Measurements from ENCODE around the gene C1R.

C1R gene

GRCh38 chr12:7114851-7115250 is 22.6 kb upstream of the C1R start:
- TF ChIP-seq REST (IDR thresholded peaks at IDR 0.05; ENCODE audit: insufficient read depth in 1 of 2, low read depth in 2 of 2, low read length in 2 of 2) = no peak
- no peak for TF ChIP-seq TAF1 (IDR thresholded peaks at IDR 0.05; ENCODE audit: borderline replicate concordance, insufficient read depth, low read length)
- no peak for TF ChIP-seq POLR2AphosphoS5 (IDR thresholded peaks at IDR 0.05; ENCODE audit: low read depth, low read length)
- TF ChIP-seq SIN3A (IDR thresholded peaks at IDR 0.05; ENCODE audit: borderline replicate concordance, insufficient read depth, low read length) = no peak
- TF ChIP-seq FOXP2 (optimal IDR thresholded peaks at IDR 0.05; ENCODE audit: borderline replicate concordance, extremely low read depth, extremely low read length, insufficient read depth) = no peak

GRCh38 chr12:7114008-7114407 is 21.8 kb upstream of the C1R start:
- TF ChIP-seq REST (IDR thresholded peaks at IDR 0.05; ENCODE audit: insufficient read depth in 1 of 2, low read depth in 2 of 2, low read length in 2 of 2) (no peak), TAF1 (IDR thresholded peaks at IDR 0.05; ENCODE audit: borderline replicate concordance, insufficient read depth, low read length) (no peak), POLR2AphosphoS5 (IDR thresholded peaks at IDR 0.05; ENCODE audit: low read depth, low read length) (no peak), SIN3A (IDR thresholded peaks at IDR 0.05; ENCODE audit: borderline replicate concordance, insufficient read depth, low read length) (no peak), FOXP2 (optimal IDR thresholded peaks at IDR 0.05; ENCODE audit: borderline replicate concordance, extremely low read depth, extremely low read length, insufficient read depth) (no peak)

GRCh38 chr12:7113389-7113871 is 21.2 kb upstream of the C1R start:
- TF ChIP-seq TAF1 (IDR thresholded peaks at IDR 0.05; ENCODE audit: borderline replicate concordance, insufficient read depth, low read length) = no peak
- TF ChIP-seq REST (IDR thresholded peaks at IDR 0.05; ENCODE audit: insufficient read depth in 1 of 2, low read depth in 2 of 2, low read length in 2 of 2) = no peak
- TF ChIP-seq SIN3A (IDR thresholded peaks at IDR 0.05; ENCODE audit: borderline replicate concordance, insufficient read depth, low read length) = no peak
- TF ChIP-seq POLR2AphosphoS5 (IDR thresholded peaks at IDR 0.05; ENCODE audit: low read depth, low read length) = no peak
- TF ChIP-seq FOXP2 (optimal IDR thresholded peaks at IDR 0.05; ENCODE audit: borderline replicate concordance, extremely low read depth, extremely low read length, insufficient read depth) = no peak

- TF ChIP-seq TAF1 (IDR thresholded peaks at IDR 0.05; ENCODE audit: borderline replicate concordance, insufficient read depth, low read length) = no peak
- TF ChIP-seq FOXP2 (optimal IDR thresholded peaks at IDR 0.05; ENCODE audit: borderline replicate concordance, extremely low read depth, extremely low read length, insufficient read depth) = no peak
- no peak for TF ChIP-seq REST (IDR thresholded peaks at IDR 0.05; ENCODE audit: insufficient read depth in 1 of 2, low read depth in 2 of 2, low read length in 2 of 2)
- no peak for TF ChIP-seq POLR2AphosphoS5 (IDR thresholded peaks at IDR 0.05; ENCODE audit: low read depth, low read length)
- no peak for TF ChIP-seq SIN3A (IDR thresholded peaks at IDR 0.05; ENCODE audit: borderline replicate concordance, insufficient read depth, low read length)
These were observed 19.8 kb upstream of the C1R start for GRCh38 chr12:7112041-7112440.

GRCh38 chr12:7110661-7111060 is 18.4 kb upstream of the C1R start:
- TF ChIP-seq POLR2AphosphoS5 (IDR thresholded peaks at IDR 0.05; ENCODE audit: low read depth, low read length) = no peak
- TF ChIP-seq REST (IDR thresholded peaks at IDR 0.05; ENCODE audit: insufficient read depth in 1 of 2, low read depth in 2 of 2, low read length in 2 of 2) = no peak

Measured in PFSK-1 (cell line).